KMS-11 (cell line): ENCODE results near the gene MMAB.
A peak's percentile ranks its signal among the peaks of the same experiment; 100 is the strongest.

Source experiments
- H2AFZ ChIP-seq: fragments of 200-600 bp; sonication (generic); 2 replicates; pipeline ENCODE4 v1.6.1; 2016; ENCODE audit warnings: antibody characterized with exemption, mixed run types, low read depth
- H3K27ac ChIP-seq: fragments of 200-600 bp; sonication (generic); 2 replicates; pipeline ENCODE4 v1.6.1; 2016; ENCODE audit warnings: mild to moderate bottlenecking, mixed run types
- H3K27me3 ChIP-seq: fragments of 200-600 bp; sonication (generic); 2 replicates; pipeline ENCODE4 v1.6.1; 2017; ENCODE audit warnings: mild to moderate bottlenecking, low read depth, mixed run types, moderate library complexity; ENCODE audit not compliant: insufficient read depth
- H3K36me3 ChIP-seq: fragments of 200-600 bp; sonication (generic); 2 replicates; pipeline ENCODE4 v1.6.1; 2017; ENCODE audit warnings: mild to moderate bottlenecking, mixed run types; ENCODE audit not compliant: insufficient read depth
- H3K4me1 ChIP-seq: fragments of 200-600 bp; sonication (generic); 2 replicates; pipeline ENCODE4 v1.6.1; 2016; ENCODE audit warnings: mild to moderate bottlenecking, low read depth, mixed run types; ENCODE audit not compliant: poor library complexity, severe bottlenecking
- H3K4me2 ChIP-seq: fragments of 200-600 bp; sonication (generic); 2 replicates; pipeline ENCODE4 v1.7.0; 2016; ENCODE audit warnings: mild to moderate bottlenecking, mixed run types
- H3K4me3 ChIP-seq: fragments of 200-600 bp; sonication (generic); IDR thresholded peaks from 2 replicates; pipeline ENCODE4 v1.6.1; 2017; ENCODE audit warnings: low read depth, low read length, mixed read lengths; ENCODE audit not compliant: insufficient read depth
- H3K79me2 ChIP-seq: fragments of 200-600 bp; sonication (generic); 2 replicates; pipeline ENCODE4 v1.6.1; 2016; ENCODE audit warnings: low read depth, mixed run types; ENCODE audit not compliant: insufficient read depth
- H3K9ac ChIP-seq: fragments of 200-600 bp; sonication (generic); 2 replicates; pipeline ENCODE4 v1.6.1; 2016; ENCODE audit warnings: mild to moderate bottlenecking, mixed run types
- H4K20me1 ChIP-seq: fragments of 200-600 bp; sonication (generic); 2 replicates; pipeline ENCODE4 v1.6.1; 2016; ENCODE audit warnings: mild to moderate bottlenecking, mixed run types; ENCODE audit not compliant: insufficient read depth
- CTCF ChIP-seq: fragments of 200-600 bp; sonication (generic); conservative IDR thresholded peaks from 2 replicates; pipeline ENCODE4 v1.6.1; 2017; ENCODE audit warnings: low read depth, mild to moderate bottlenecking, antibody characterized with exemption, low read length, moderate library complexity, mixed read lengths

The MMAB gene

DNA sequence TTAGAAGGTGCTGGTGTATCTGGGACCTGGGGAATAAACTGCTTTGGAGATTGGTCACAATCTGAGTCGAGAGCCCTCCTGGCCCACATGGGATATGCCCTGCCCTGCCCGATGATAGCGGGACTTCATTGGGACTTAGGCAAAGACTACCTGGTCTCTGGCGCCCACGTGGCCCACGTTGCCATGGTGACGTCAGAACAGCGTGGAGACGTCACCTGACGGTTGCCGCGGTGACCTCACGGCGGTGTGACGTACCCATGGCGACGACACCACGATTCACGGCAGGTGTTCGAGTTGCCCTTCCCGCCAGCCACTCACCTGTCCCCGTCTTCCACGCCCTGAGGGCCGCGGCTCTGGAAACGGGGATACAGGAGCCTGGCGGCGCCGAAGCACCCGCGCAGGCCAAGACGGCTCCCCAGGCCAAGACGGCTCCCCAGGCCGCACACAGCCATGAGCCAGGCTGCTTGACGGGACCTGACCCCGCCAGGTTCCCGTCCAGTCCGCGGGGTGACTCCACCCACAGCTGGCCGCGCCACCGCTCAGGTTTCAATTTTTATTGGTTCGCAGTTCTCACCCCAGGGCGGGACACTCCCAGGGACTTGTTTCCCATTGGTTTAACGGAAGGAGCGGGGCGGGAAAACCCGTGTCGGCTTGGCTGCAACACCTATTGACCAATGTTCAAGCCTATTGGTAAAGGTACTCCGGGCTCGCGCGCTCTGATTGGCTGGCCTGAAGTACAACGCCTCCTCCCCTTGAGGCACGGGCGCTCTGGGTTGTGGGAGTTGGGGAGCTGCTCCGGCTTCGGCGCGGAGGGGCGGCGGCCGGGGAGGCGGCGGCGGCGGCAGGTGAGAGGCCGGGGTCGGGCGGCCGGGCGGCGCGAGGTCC, at the start of gene MMAB, which contains the start of gene MVK:
TSS of gene MMAB (minus strand) at position 476 of the 885 bp plus-strand sequence. CDS start at position 452, 24 bp downstream.
TSS of gene MVK (plus strand) at position 766 of the 885 bp plus-strand sequence. CDS start 1,029 bp downstream, outside the sequence.
- Histone ChIP-seq H3K9ac (peak within 1 kb of the TSS; percentile 87), H3K27me3 (no peaks in the 10 kb centered on the region), H3K27ac (peak within 1 kb of the TSS; percentile 77), H4K20me1 (no peaks in the 10 kb centered on the region), H3K4me2 (peak within 1 kb of the TSS; percentile 78), H3K79me2 (peaks cover 8% of the 10 kb centered on the region; the same call in 1 of the 2 replicates), H2AFZ (peak within 1 kb of the TSS; percentile 54; the same call in 1 of the 2 replicates), H3K4me1 (peaks cover 11% of the 10 kb centered on the region), H3K4me3 (no peak within 1 kb of the TSS), H3K36me3 (no peaks in the 10 kb centered on the region)
- TF ChIP-seq CTCF, result no peak

DNA sequence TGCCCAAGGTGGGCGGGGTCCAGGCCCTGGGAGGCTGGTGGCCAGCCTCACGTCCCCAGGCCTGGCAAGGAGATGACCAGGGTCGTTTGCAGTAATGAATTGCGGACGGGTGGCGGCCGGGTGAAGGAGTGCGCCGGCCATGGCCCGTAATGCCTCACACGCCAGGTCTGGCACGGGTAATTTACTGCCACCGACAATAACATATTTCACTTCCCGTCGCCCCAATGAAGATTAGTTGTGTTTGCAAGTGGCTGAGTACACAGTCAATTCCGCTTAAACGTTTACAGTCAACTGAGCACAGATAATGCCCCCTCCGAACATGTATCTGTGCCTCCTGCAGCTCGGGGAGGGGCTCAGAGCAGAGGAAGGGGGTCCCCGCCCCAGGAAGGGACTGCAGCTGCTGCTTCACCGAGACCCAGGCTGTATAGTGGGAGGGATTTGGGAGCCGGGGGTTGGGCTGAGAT, 48.6 kb upstream of the MMAB start:
- Histone ChIP-seq H3K79me2 (no peaks in the 10 kb centered on the region), H3K4me2 (no peak overlapping the region), H4K20me1 (no peaks in the 10 kb centered on the region), H3K9ac (no peak overlapping the region), H2AFZ (no peak overlapping the region), H3K27ac (no peak overlapping the region), H3K4me1 (no peaks in the 10 kb centered on the region), H3K27me3 (peaks cover 6% of the 10 kb centered on the region; the same call in 1 of the 2 replicates), H3K36me3 (no peaks in the 10 kb centered on the region), H3K4me3 (no peak overlapping the region)
- TF ChIP-seq CTCF, result no peak

- Histone ChIP-seq H3K4me3 (no peak overlapping the region), H3K79me2 (no peaks in the 10 kb centered on the region), H3K4me1 (no peaks in the 10 kb centered on the region), H4K20me1 (no peaks in the 10 kb centered on the region), H3K36me3 (no peaks in the 10 kb centered on the region), H2AFZ (no peak overlapping the region), H3K27ac (no peak overlapping the region), H3K4me2 (no peak overlapping the region), H3K27me3 (peaks cover 7% of the 10 kb centered on the region; the same call in 1 of the 2 replicates), H3K9ac (no peak overlapping the region)
- no peak for TF ChIP-seq CTCF
Observed at GRCh38 chr12:109621211-109621694, 47.9 kb upstream of the MMAB start.

DNA sequence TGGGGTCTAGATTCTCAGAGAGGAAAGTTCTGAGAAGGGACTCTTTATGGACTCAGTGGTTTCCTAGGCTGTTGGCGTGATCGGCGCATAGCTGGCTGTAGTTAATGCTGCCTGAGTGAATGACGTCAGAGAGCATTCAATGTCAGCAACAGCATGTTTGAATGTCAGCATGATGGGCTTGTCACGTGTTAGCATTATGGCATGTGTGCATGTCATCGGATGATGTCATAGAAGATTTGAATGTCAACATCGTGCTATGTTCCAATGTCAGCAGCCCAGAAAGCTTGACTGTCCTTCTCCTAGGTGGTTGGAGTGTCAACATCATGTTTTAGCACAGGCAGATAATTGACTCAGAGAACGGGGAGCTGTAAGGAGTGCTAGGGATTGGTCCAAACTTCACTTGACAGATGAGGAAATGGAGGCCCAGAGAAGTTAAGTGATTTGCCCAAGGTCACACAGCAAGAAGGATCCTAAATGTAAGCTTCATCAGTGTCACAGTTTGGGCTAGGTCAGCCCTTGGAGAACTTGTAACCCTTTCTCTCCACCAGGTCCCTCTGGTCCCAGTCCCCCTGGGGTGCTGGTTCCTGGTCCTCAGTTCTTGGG, 45.8 kb upstream of the MMAB start:
- H3K79me2 ChIP-seq, result no peaks in the 10 kb centered on the region
- no peak overlapping the region for H3K4me3 ChIP-seq
- peaks cover 14% of the 10 kb centered on the region for H3K27me3 ChIP-seq
- H3K9ac ChIP-seq, result no peak overlapping the region
- H3K36me3 ChIP-seq, result no peaks in the 10 kb centered on the region
- no peak overlapping the region for H3K4me2 ChIP-seq
- no peaks in the 10 kb centered on the region for H3K4me1 ChIP-seq
- no peak overlapping the region for H3K27ac ChIP-seq
- H2AFZ ChIP-seq, result no peak overlapping the region
- TF ChIP-seq CTCF, result no peak
- no peaks in the 10 kb centered on the region for H4K20me1 ChIP-seq
